ENCODE measurements around the gene ANKZF1. TPM values are rescaled to one million over a fixed set of nuclear protein-coding genes. Genes with fewer than 3 reads are reported as not detected.

ANKZF1 gene
- total RNA-seq, 4 donors from 2014 or later, result 79.9 to 338 (median 164) TPM

DNA sequence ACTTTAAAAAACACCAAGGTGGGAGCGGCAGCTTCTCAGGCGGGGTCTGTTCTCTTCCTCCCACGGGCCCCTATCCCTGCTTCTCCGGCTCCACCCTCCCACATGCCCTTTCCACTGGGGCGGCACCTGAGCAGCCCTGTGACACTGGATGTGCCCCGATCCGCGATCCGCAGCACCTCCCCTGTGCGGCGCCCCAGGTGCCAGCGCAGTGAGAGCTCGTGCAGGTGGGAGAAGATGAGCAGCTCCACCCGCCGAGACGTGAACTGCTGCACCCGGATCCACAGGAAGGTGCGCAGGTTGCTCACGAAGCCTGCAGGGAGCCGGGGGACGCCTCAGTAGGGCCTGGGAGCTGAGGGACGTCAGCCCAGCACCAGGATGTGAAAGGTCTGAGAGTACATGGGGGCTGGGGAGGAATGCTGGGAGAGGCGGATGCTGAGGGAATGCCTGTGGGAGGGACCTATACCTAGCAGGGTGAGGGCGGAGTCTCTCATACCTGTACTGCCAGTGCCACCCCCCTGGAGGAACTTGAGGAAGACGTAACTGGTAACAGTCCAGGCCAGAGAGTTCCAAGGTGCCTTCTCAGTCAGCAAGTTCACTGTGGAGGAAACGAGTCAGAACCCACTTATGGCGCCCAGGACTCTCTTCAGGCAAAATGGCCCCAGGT lies 13.6 kb upstream of the ANKZF1 start:
- no peaks in the 10 kb centered on the region for H3K27me3 ChIP-seq
- H3K4me3 ChIP-seq, result no peak overlapping the region
- peaks cover 4 to 32% (median 10%) of the 10 kb centered on the region in 4 donors for H3K4me1 ChIP-seq
- no peaks in the 10 kb centered on the region for H3K9me3 ChIP-seq
- TF ChIP-seq, protein P1, sequence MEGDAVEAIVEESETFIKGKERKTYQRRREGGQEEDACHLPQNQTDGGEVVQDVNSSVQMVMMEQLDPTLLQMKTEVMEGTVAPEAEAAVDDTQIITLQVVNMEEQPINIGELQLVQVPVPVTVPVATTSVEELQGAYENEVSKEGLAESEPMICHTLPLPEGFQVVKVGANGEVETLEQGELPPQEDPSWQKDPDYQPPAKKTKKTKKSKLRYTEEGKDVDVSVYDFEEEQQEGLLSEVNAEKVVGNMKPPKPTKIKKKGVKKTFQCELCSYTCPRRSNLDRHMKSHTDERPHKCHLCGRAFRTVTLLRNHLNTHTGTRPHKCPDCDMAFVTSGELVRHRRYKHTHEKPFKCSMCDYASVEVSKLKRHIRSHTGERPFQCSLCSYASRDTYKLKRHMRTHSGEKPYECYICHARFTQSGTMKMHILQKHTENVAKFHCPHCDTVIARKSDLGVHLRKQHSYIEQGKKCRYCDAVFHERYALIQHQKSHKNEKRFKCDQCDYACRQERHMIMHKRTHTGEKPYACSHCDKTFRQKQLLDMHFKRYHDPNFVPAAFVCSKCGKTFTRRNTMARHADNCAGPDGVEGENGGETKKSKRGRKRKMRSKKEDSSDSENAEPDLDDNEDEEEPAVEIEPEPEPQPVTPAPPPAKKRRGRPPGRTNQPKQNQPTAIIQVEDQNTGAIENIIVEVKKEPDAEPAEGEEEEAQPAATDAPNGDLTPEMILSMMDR (IDR thresholded peaks at IDR 0.05), result no peak
- no peak for TF ChIP-seq POLR2A (IDR thresholded peaks at IDR 0.05)
- H3K27ac ChIP-seq, result no peak overlapping the region
- DNase-seq, result no peak
- H3K36me3 ChIP-seq, result peaks cover 0 to 25% (median 0%) of the 10 kb centered on the region in 3 donors

DNA sequence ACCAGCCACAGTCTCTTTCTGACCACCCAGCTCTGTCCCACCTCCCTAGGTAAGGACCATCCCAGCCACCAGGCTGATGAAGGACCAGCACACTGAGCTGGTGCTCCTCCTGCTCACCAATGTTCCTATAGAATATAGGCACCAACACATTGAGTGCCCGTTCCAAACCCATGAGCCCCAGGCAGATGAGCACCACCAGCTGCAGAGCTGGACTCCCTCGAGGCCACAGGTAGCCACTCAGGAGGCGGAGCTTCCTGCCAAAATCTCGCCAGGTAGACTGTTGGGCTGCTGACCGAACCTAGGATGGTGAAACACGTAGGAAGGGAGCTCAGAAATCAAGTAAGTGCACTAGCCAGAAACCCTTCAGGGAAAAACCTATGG lies 13.1 kb upstream of the ANKZF1 start:
- no peak for DNase-seq
- Histone ChIP-seq H3K36me3 (peaks cover 0 to 31% (median 0%) of the 10 kb centered on the region in 3 donors), H3K27me3 (no peaks in the 10 kb centered on the region), H3K4me3 (no peak overlapping the region), H3K27ac (no peak overlapping the region), H3K9me3 (no peaks in the 10 kb centered on the region), H3K4me1 (peaks cover 0 to 32% (median 10%) of the 10 kb centered on the region in 4 donors)
- no peak for TF ChIP-seq POLR2A (IDR thresholded peaks at IDR 0.05)
- TF ChIP-seq, protein P1 (IDR thresholded peaks at IDR 0.05), result no peak

DNA sequence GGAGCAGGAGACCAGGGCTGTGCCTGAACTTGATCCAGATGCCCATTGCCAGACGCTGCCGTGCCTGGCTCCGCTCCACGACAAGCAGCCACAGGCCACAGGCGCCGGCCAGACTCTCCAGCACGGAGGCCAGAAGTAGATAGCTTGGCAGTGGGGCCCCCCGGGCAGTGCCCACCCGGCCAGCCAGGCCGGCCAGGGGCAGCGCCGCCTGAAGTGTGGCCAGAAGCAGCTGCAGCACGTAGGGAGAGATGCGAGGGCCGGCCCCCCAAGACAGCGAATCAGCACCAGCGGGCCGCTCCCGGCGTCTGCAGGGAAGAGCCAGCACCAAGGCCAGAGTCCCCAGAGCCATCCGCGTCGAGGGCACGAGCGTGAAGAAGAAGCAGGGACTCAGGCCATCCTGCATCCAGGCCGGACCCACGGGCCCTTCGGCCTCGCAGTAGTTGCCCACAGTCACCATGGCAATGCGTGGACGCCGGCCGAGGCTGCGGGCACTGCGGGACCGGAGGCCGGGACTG lies 11.3 kb upstream of the ANKZF1 start:
- no peaks in the 10 kb centered on the region for H3K27me3 ChIP-seq

DNA sequence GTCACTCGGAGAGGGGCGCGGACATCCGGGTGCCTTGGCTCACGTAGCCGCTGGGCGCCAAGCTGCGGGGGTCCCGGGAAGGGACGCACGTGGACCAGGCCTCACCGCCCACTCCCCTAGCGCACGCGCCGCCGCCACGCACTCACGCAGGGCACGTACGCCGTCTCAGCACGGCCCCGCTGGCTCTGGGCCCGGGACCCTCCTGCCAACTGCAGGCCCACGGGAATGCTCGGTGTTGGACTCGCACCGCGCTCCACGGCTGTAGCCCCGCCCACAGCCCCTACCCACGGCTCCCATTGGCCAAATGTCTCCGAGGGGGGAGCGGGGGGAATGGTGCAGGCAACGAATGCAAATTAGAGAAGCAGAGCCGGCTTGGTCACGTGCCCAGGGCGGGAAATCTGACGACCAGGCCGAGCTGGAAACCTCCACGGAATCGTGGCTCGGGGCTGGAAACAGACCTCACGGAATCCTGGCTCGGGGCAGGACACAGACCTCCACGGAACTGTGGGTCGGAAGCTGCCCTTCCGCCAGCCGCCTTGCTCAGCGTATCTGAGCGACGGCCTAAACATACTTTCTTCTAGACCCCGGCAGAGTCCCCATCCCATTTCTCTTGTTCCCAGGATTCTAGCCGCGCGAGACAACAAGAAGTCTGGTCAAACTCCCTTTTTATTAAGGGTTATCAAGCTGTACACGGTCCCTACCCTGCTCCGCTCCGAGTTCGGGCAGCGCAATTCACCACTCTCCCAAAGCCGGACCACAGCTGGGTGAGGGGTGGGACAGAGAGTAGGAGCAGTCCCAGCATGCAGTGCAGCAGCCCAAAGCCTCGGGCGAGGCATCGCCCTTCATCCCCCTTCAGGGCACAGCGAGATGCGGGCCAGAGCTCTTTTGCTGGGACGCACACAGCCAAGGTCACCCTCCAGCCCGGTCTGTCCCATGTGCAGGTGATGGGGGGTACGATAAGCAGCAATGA lies 10.6 kb upstream of the ANKZF1 start, which contains the start of gene ABCB6:
Gene ABCB6 (minus strand): TSS at position 227 of the 970 bp plus-strand sequence. CDS start 285 bp downstream, outside the sequence.
- no peaks in the 10 kb centered on the region for H3K27me3 ChIP-seq
- no peaks in the 10 kb centered on the region for H3K9me3 ChIP-seq
- peak; percentile 51 to 59 for TF ChIP-seq POLR2A (IDR thresholded peaks at IDR 0.05)
- TF ChIP-seq, protein P1 (IDR thresholded peaks at IDR 0.05), result peak in 1 of 6 experiments; percentile 9
- H3K4me1 ChIP-seq, result peaks cover 0 to 32% (median 10%) of the 10 kb centered on the region in 4 donors
- peak; percentile 94 to 97 (median 96) for DNase-seq
- peak within 1 kb of the TSS; percentile 79 to 94 (median 85) for H3K27ac ChIP-seq
- peak within 1 kb of the TSS; percentile 50 to 59 (median 56) for H3K4me3 ChIP-seq
- peaks cover 0 to 53% (median 0%) of the 10 kb centered on the region in 3 donors for H3K36me3 ChIP-seq

More for the DNA sequence above, 11.3 kb upstream of the ANKZF1 start:
- peaks cover 0 to 32% (median 10%) of the 10 kb centered on the region in 4 donors for H3K4me1 ChIP-seq
- DNase-seq, result peak; percentile 22 to 76 (median 70)
- no peak for TF ChIP-seq POLR2A (IDR thresholded peaks at IDR 0.05)
- TF ChIP-seq, protein P1 (IDR thresholded peaks at IDR 0.05), result peak in 2 of 6 experiments; percentile 3 to 14
- H3K36me3 ChIP-seq, result peaks cover 0 to 48% (median 0%) of the 10 kb centered on the region in 3 donors
- H3K9me3 ChIP-seq, result no peaks in the 10 kb centered on the region
- H3K4me3 ChIP-seq, result peak overlapping the region; percentile 50 to 59 (median 56)
- H3K27ac ChIP-seq, result peak overlapping the region; percentile 79 to 94 (median 85)

Data from Peyer's patch (tissue), 4 donors.